ENCODE measurements around the gene ACADS. TPM values are rescaled to one million over a fixed set of nuclear protein-coding genes. Genes with fewer than 3 reads are reported as not detected.
A peak's percentile ranks its signal among the peaks of the same experiment; 100 is the strongest.

ACADS gene
- total and polyA plus RNA-seq, 8 donors, result 16.5 to 313 (median 38.7) TPM

DNA sequence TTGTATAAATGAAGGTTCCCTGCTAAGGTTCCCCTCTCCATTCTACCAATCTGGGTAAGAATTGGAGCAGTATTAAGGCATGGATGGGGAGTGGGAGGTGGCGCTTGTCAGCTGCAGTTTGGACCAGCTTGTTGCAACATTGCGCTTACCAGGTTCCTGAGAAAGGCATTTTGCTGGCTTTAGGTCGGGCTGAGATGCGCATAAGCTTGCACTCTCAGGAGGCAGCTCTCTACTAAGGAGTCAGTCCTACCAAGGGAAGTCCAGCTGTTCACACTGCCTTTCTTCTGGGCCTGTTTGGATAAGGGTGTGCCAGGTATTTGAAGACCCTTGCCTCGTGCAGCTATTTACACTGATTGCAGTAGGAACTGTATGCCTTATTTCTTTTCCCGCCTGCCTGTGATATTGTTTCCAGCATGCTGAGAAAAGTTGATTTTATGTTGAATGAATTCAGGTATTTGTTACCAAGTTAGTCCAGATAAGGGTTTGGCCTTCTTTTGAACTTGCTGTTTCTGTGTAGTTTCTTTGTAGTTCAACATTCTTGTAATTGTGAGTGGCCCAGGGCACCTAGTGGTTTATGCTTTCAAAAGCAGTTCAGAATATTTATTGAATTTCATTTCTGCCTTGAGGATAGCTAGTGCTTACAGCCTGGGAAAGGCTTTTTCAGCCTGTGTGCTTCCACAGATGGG is 36.1 kb upstream of the ACADS start:
- H3K27me3 ChIP-seq, result no peaks in the 10 kb centered on the region
- peaks cover 6 to 18% (median 11%) of the 10 kb centered on the region in 4 donors for H3K36me3 ChIP-seq
- H3K4me1 ChIP-seq, result peaks cover 47 to 68% (median 62%) of the 10 kb centered on the region in 4 donors
- no peaks in the 10 kb centered on the region for H3K9me3 ChIP-seq
- peak overlapping the region; percentile 12 to 96 (median 88) for H3K27ac ChIP-seq
- H3K4me3 ChIP-seq, result peak overlapping the region; percentile 69 to 99 (median 90)
- TF ChIP-seq, protein P1, sequence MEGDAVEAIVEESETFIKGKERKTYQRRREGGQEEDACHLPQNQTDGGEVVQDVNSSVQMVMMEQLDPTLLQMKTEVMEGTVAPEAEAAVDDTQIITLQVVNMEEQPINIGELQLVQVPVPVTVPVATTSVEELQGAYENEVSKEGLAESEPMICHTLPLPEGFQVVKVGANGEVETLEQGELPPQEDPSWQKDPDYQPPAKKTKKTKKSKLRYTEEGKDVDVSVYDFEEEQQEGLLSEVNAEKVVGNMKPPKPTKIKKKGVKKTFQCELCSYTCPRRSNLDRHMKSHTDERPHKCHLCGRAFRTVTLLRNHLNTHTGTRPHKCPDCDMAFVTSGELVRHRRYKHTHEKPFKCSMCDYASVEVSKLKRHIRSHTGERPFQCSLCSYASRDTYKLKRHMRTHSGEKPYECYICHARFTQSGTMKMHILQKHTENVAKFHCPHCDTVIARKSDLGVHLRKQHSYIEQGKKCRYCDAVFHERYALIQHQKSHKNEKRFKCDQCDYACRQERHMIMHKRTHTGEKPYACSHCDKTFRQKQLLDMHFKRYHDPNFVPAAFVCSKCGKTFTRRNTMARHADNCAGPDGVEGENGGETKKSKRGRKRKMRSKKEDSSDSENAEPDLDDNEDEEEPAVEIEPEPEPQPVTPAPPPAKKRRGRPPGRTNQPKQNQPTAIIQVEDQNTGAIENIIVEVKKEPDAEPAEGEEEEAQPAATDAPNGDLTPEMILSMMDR (IDR thresholded peaks at IDR 0.05), result no peak
- TF ChIP-seq EP300 (IDR thresholded peaks at IDR 0.05) (no peak), POLR2A (IDR thresholded peaks at IDR 0.05) (no peak), POLR2AphosphoS5 (IDR thresholded peaks at IDR 0.05) (no peak)
- WGBS, 5 donors, result 17 to 53% (median 28%) methylated on average over 6 of the region's 6 CpGs
- DNase-seq, result peak in 1 of 2 donors; percentile 54
- intact Hi-C loops (cut with DNase I; ENCODE audit: low total_unique reads), result no loop called here

DNA sequence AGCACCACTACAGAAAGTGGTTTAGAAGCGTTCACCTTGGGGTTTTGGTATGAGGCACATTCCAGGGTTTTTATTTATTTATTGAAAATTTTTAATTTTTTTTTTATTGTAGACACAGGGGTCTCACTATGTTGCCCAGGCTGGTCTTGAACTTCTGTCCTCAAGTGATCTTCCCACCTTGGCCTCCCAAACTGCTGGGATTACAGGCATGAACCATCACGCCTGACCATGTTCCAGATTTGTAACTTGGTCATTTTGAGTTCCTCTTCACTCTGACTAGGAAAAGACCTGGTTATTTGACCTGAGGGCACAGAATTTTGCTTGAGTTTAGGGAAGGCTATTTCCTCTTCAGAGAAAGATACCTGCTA is 35.6 kb upstream of the ACADS start:
- H3K9me3 ChIP-seq, result no peaks in the 10 kb centered on the region
- H3K27me3 ChIP-seq, result no peaks in the 10 kb centered on the region
- TF ChIP-seq, protein P1 (IDR thresholded peaks at IDR 0.05), result no peak
- TF ChIP-seq POLR2A (IDR thresholded peaks at IDR 0.05) (no peak), EP300 (IDR thresholded peaks at IDR 0.05) (no peak), POLR2AphosphoS5 (IDR thresholded peaks at IDR 0.05) (no peak)
- H3K36me3 ChIP-seq, result peaks cover 11 to 23% (median 16%) of the 10 kb centered on the region in 4 donors
- H3K4me3 ChIP-seq, result no peak overlapping the region
- peaks cover 47 to 68% (median 62%) of the 10 kb centered on the region in 4 donors for H3K4me1 ChIP-seq
- WGBS, 5 donors, result 67 to 88% (median 76%) methylated on average over 2 of the region's 2 CpGs
- no peak overlapping the region for H3K27ac ChIP-seq
- intact Hi-C loops (cut with DNase I; ENCODE audit: low total_unique reads), result no loop called here
- no peak for DNase-seq

- no peak for DNase-seq
- TF ChIP-seq EP300 (IDR thresholded peaks at IDR 0.05) (no peak), POLR2A (IDR thresholded peaks at IDR 0.05) (no peak), POLR2AphosphoS5 (IDR thresholded peaks at IDR 0.05) (no peak)
- TF ChIP-seq, protein P1 (IDR thresholded peaks at IDR 0.05), result no peak
- peak overlapping the region in 2 of 5 donors; percentile 12 to 21 for H3K27ac ChIP-seq
- H3K9me3 ChIP-seq, result no peaks in the 10 kb centered on the region
- no peak overlapping the region for H3K4me3 ChIP-seq
- intact Hi-C loops (cut with DNase I; ENCODE audit: low total_unique reads), result no loop called here
- no peaks in the 10 kb centered on the region for H3K27me3 ChIP-seq
- H3K4me1 ChIP-seq, result peaks cover 47 to 62% (median 56%) of the 10 kb centered on the region in 4 donors
- WGBS, 5 donors, result 30 to 48% (median 42%) methylated on average over 3 of the region's 3 CpGs
- peaks cover 20 to 32% (median 25%) of the 10 kb centered on the region in 4 donors for H3K36me3 ChIP-seq
Observed at GRCh38 chr12:120690978-120691377, 34.6 kb upstream of the ACADS start.

DNA sequence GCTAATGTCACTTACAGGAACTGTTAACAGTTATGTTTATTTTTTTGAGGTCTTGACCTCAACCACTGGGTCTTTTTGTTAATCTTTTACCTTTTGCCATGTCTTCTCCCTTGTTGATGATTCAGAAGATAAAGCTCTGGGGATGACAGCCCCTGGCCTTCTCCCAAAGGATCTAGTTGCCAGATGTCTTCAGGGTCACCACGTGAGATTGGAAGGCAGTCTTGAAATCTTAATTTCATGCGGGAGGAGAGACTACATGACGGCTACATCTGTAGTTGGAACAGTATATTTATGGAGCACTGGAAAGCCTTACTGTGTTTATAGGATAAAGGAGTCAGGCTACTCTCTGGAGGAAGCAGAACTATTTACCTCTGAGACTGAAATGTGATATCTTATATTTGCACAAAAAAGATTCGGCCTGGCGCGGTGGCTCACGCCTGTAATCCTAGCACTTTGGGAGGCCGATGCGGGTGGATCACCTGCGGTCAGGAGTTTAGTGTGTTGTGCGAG is 33.0 kb upstream of the ACADS start:
- no peak overlapping the region for H3K4me3 ChIP-seq
- no peaks in the 10 kb centered on the region for H3K27me3 ChIP-seq
- 26 to 53% (median 47%) methylated on average over 11 of the region's 11 CpGs for WGBS, 5 donors
- H3K36me3 ChIP-seq, result peaks cover 35 to 48% (median 41%) of the 10 kb centered on the region in 4 donors
- H3K27ac ChIP-seq, result peak overlapping the region in 4 of 5 donors; percentile 16 to 65 (median 18)
- DNase-seq, result peak in 1 of 2 donors; percentile 37
- peaks cover 46 to 59% (median 52%) of the 10 kb centered on the region in 4 donors for H3K4me1 ChIP-seq
- no peaks in the 10 kb centered on the region for H3K9me3 ChIP-seq
- TF ChIP-seq POLR2AphosphoS5 (IDR thresholded peaks at IDR 0.05), result no peak
- no peak for TF ChIP-seq EP300 (IDR thresholded peaks at IDR 0.05)
- TF ChIP-seq POLR2A (IDR thresholded peaks at IDR 0.05), result no peak
- TF ChIP-seq, protein P1 (IDR thresholded peaks at IDR 0.05), result no peak
- intact Hi-C loops (cut with DNase I; ENCODE audit: low total_unique reads), result no loop called here

Data from stomach (tissue), 9 donors.